ENCODE results near the gene STRADA.

STRADA gene

DNA sequence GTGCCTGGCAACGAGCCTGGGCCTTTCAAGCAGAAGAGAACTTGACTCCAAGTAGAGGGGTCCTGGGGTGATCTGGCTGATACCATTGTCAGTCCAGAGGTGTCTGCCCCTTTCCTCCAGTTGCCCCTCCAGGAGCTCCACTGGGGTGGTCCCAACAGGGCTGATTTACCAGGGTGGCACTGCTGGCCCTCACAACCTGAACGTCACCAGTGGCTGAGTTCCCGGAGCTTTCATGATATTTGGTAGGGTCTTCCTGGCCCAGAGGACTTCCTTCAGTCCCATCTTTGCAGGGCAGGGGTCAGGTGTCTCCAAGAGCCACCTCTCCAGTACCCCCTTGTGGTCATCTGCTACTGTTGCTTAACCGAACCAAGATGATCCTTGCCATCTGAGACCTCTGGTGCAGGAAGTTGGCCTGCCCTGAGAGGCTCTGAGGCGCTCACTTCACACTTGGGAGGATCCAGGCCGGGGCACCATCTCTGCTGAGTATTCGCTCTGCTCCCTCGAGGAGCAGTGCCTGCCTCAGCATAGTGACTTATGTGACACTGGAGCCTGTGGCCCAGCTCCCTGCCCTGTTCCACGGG, 45.1 kb downstream of the STRADA start:
- TF ChIP-seq, protein P1, sequence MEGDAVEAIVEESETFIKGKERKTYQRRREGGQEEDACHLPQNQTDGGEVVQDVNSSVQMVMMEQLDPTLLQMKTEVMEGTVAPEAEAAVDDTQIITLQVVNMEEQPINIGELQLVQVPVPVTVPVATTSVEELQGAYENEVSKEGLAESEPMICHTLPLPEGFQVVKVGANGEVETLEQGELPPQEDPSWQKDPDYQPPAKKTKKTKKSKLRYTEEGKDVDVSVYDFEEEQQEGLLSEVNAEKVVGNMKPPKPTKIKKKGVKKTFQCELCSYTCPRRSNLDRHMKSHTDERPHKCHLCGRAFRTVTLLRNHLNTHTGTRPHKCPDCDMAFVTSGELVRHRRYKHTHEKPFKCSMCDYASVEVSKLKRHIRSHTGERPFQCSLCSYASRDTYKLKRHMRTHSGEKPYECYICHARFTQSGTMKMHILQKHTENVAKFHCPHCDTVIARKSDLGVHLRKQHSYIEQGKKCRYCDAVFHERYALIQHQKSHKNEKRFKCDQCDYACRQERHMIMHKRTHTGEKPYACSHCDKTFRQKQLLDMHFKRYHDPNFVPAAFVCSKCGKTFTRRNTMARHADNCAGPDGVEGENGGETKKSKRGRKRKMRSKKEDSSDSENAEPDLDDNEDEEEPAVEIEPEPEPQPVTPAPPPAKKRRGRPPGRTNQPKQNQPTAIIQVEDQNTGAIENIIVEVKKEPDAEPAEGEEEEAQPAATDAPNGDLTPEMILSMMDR (IDR thresholded peaks at IDR 0.05; ENCODE audit: low read depth, low read length), result peak; percentile 35; the same call in 1 of the 2 replicates
- no peak overlapping the region for H3K4me3 ChIP-seq (ENCODE audit: low read depth, low read length)

DNA sequence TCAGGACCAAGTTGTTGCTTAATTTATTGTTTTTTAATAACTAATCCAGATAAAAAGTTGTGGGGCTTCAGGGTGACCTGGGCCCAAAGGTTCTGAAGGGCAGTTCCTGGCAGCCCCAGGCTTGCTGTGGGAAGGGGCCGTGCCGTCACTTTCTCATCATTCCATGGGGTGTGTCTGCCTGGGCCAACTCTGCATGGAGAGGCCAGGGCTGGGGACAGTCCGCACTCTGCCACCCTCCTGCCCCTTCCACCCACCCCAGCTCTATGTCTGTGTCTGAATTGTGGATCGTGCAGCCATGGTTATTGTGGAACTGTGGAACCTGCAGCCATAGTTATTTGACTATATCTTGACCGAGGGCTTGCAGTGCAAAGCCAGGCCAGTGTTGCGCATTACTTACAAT, 45.7 kb downstream of the STRADA start:
- TF ChIP-seq, protein P1 (IDR thresholded peaks at IDR 0.05; ENCODE audit: low read depth, low read length), result no peak
- H3K4me3 ChIP-seq (ENCODE audit: low read depth, low read length), result no peak overlapping the region

DNA sequence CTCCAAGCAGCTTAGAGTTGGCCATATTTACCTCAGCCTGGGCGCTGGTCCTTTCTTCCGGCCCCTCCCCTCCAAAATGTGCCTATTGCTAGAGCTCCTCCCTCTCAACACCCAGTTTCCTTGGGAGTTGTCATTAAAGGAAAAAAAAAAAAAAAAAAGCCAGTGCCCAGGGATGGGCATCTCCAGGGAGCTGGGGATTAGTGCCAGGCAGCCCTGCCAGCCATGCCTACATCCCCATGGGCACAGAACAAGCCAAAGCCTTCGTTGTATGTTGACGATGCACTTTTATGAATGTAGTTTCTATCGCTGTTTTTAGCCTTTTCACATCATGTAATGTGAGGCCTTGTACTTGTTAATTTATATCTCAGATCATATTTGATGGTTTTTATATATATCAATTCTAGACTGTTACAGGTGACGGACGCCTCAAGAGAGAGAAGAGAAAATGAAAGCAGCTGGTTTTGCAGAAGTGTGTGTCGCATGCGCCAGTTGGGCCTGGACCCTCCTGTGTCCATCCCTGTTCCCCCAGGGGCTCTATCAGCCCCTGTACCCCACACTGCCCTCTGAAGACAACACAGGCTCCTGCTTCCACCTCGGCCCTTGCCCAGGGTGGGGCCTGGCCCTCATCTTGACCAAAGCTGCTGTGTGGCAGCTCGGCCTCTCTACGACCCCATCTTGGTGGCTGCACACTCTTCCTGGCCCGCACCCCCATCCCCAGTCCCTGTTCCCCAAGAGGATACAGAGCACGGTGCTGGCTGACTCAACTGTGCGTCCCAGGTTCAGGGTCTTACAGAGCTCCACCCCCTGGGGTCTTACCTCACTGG, 46.4 kb downstream of the STRADA start:
- no peak overlapping the region for H3K4me3 ChIP-seq (ENCODE audit: low read depth, low read length)
- TF ChIP-seq, protein P1 (IDR thresholded peaks at IDR 0.05; ENCODE audit: low read depth, low read length), result no peak

DNA sequence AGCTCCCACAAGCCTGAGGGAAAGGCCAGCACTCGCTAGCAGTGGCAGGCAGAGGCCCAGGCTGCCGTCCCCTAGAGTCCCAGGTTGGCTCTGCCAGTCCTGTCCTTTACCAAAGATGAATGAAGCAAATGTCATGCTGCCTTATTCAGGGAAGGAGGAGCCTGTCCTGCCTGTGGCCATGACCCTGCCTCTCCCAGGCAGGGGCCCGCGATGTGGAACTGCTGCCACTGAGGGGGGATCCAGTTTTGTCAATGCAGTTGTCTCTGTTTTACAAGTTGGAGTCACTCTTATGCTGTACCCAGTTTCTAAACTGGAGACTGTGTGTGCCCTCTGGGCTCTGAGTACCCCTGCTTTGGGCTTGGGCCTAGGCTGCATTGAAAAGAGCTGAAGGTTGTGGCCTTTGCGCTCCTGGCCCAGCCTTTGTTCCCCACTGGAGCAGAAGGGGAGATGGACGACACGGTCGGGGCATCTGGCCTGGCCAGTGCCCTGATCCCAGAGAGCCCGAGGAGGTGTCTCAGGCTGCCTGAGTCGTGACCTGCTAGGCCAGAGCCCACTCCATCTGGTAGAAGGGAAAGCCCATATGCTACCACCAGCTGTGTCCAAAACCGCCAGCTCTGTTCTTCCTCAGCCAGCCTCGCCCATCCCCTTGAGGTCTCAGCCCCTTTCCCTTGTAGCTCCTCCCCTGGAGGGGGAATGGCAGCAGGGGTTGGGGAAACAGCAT, 47.2 kb downstream of the STRADA start:
- TF ChIP-seq, protein P1 (IDR thresholded peaks at IDR 0.05; ENCODE audit: low read depth, low read length), result no peak
- H3K4me3 ChIP-seq (ENCODE audit: low read depth, low read length), result no peak overlapping the region

DNA sequence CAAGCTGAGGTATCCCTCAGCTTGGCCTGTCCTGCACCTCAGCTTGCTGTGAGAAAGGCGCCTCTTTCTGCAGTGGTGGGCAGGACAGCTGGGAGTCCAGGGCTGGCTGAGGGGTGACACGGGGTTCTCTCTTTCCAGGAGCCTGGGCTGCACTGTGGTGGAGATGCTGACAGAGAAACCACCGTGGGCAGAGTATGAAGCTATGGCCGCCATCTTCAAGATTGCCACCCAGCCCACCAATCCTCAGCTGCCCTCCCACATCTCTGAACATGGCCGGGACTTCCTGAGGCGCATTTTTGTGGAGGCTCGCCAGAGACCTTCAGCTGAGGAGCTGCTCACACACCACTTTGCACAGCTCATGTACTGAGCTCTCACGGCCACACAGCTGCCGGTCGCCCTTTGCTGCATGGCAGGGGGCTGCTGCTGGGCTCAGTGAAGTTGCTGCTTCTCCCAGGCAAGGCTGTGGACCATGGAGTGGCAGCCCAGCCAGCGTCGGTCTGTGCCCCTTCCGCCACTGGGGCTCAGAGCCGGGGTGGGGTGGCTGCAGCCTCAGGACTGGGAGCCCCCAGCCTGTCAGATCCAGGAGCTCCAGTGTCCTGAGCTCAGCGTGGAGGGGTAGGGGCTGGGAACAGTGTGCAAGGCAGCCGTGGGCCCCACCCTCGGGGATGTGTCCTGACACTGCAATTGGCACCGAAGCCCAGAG, 48.0 kb downstream of the STRADA start:
- H3K4me3 ChIP-seq (ENCODE audit: low read depth, low read length), result no peak overlapping the region
- TF ChIP-seq, protein P1 (IDR thresholded peaks at IDR 0.05; ENCODE audit: low read depth, low read length), result no peak

DNA sequence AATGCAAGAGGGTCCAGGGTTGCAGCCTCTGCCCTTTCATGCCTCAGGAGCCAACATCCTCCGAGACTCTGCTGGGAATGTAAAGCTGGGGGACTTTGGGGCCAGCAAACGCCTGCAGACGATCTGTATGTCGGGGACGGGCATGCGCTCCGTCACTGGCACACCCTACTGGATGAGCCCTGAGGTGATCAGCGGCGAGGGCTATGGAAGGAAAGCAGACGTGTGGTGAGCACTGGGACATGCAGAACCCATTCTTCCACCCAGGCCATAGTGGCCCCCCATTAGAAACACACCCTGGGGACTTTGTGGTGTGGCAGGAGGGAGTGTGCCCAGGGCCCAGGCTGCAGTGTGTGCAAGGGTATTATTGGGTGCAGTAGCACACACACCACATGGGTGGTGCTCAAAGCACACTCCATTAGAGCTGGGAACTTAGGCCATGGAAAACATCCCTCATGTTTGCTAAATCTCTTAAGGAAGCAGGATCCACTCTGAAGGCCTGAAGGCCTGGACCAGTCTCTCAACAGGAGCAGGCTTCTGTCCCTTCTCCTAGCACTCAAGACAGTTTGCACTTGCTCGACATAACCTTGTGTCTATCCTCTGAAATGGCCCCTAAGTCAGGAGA, 49.3 kb downstream of the STRADA start:
- no peak overlapping the region for H3K4me3 ChIP-seq (ENCODE audit: low read depth, low read length)
- TF ChIP-seq, protein P1 (IDR thresholded peaks at IDR 0.05; ENCODE audit: low read depth, low read length), result no peak

Measured in WI38 (cell line).